ENCODE data around the gene PAM.

- TF ChIP-seq POLR2A (IDR thresholded peaks at IDR 0.05; ENCODE audit: low read depth, low read length) (no peak), TAF1 (IDR thresholded peaks at IDR 0.05; ENCODE audit: low read depth, low read length) (no peak)
Measured at GRCh38 chr5:102974177-102974576, 219.1 kb downstream of the PAM start.

Data from GM12891 (cell line).